Activated effector memory CD4-positive, alpha-beta T cell treated with anti-CD3 and anti-CD28 coated beads, Interleukin-2, amount 50 U/mL, for 16 hours (primary cell): ENCODE measurements around the gene PDLIM5.
"Not testable (repeated sequence)": the region's sequence is repeated elsewhere in the genome, so short reads cannot be mapped to it uniquely, and the experiment has no call there.

Experiments used
- DNase-seq: peaks from one replicate; pipeline ENCODE4 v3.0.0-alpha.2; 2020

The PDLIM5 gene, protein sequence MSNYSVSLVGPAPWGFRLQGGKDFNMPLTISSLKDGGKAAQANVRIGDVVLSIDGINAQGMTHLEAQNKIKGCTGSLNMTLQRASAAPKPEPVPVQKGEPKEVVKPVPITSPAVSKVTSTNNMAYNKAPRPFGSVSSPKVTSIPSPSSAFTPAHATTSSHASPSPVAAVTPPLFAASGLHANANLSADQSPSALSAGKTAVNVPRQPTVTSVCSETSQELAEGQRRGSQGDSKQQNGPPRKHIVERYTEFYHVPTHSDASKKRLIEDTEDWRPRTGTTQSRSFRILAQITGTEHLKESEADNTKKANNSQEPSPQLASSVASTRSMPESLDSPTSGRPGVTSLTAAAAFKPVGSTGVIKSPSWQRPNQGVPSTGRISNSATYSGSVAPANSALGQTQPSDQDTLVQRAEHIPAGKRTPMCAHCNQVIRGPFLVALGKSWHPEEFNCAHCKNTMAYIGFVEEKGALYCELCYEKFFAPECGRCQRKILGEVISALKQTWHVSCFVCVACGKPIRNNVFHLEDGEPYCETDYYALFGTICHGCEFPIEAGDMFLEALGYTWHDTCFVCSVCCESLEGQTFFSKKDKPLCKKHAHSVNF

GRCh38 chr4:94451695-94452475 is at the start of gene PDLIM5:
TSS of gene PDLIM5 (plus strand) at chr4:94451942. CDS start at chr4:94455289, 3,347 bp downstream.
- peak; percentile 95 for DNase-seq

DNA sequence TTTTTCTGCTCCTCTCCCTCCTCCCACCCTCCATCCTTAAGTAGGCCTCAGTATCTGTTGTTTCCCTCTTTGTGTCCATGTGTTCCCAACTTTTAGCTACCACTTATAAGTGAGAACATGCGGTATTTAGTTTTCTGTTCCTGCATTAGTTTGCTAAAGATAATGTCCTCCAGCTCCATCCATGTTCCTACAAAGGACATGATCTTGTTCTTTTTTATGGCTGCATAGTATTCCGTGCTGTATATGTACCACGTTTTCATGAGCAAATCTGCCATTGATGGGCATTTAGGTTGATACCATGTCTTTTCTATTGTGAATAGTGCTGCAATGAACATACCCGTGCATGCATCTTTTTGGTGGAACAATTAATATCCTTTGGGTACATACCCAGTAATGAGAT is 49.3 kb upstream of the PDLIM5 start:
- not testable (repeated sequence) for DNase-seq

DNA sequence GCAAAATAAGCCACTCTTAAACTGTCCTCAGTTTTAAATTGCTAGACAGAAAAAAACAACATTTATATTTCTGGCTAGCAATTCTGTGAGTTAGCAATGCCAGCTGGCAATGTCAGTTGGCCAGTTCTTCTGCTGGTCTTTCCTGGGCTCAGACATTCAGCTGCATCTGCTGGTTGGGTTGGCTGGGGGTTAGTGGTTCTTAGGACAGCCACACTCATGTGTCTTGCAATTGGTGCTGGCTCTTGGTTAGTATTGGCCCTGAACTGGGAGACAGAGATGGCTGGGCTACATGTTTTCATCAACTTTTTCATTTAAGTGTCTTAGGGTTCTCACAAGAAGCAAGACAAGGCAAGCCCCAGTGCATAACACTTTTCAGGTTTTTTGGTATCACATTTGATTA is 48.0 kb upstream of the PDLIM5 start:
- no peak for DNase-seq

GRCh38 chr4:94406668-94407437 is 44.9 kb upstream of the PDLIM5 start:
- DNase-seq: peak; percentile 81

- no peak for DNase-seq
Measured at GRCh38 chr4:94407846-94408245, 43.9 kb upstream of the PDLIM5 start.

DNA sequence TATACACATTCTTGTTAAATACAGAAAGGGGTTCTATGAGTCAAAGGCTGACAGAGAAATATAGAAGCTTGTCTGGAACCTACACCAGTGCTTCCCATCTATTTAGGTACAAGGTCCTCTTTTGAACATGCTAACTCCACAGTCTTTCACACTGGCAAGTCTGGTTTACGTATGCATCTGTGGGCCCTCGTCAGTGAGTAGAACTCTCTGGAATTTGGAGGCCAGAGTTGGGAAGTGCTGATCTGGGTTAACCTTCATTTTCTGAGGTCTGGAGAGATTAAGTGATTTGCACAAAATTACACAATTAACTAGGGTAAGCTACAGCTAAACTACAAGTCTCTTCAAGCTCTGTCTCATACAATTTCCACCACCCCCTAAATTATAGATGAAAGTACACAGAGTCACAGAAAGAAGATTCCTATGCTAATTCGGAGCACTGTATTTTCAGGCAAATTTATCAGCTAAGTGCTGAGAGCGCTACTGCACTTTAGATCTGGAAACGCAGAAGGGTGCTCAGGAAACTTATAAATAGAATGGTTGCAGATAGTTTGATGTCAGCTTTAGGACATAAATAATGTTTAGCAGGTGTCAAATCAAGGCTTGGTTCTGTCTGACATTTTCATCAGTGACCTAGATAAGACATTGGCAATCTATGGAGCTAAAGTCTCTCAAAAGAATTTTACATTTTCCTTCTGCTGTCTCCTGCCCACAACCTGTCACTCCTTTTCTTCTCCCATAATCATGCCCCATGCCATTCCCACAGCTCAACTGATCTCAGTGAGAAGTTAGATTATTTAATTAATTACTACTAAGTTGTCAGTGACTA is 43.0 kb upstream of the PDLIM5 start:
- DNase-seq: no peak

GRCh38 chr4:94409375-94409679 is 42.4 kb upstream of the PDLIM5 start:
- DNase-seq: no peak

GRCh38 chr4:94409962-94410361 is 41.8 kb upstream of the PDLIM5 start:
- no peak for DNase-seq

GRCh38 chr4:94410678-94411206 is 41.0 kb upstream of the PDLIM5 start:
- no peak for DNase-seq

- DNase-seq: no peak
Measured at GRCh38 chr4:94411296-94411695, 40.4 kb upstream of the PDLIM5 start.

- DNase-seq: no peak
Measured at GRCh38 chr4:94412019-94412657, 39.6 kb upstream of the PDLIM5 start.

- no peak for DNase-seq
Measured at GRCh38 chr4:94412658-94413038, 39.1 kb upstream of the PDLIM5 start.

DNA sequence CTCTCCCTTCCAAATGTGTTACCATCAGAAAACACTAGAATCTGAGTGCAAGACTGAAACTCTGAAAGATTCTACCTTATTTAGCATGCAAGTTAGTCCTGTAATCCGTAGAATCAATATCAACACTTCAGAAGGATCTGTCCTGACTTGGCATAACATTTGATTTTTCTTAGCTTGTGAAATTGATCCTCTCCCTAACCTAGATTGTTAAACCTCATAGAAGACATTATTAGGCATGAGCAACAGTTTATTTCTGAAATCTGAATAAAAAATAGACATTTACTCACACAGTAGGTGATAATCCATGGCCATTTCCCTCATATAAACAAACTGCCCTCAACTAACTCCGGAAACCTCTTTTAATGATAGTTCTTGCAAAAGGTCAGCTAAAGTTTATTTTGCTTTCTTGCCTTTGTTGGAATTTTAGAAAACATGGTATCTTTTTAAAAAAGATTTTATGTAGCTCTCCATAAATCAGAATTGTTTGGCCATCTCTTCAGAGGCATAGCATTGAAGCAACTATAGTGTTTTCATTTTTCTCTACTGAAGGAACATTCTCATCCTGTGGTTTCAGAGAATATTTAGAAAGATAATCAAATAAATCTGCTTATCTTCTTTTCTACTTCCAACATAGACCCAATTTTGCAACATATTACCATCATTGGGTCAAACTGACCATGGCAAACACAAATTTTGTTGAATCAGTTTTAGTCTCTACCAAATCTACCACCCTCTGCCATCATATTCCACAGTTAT is 38.5 kb upstream of the PDLIM5 start:
- DNase-seq: no peak

GRCh38 chr4:94414907-94415306 is 36.8 kb upstream of the PDLIM5 start:
- DNase-seq: no peak

- DNase-seq: no peak
Measured at GRCh38 chr4:94415448-94415847, 36.3 kb upstream of the PDLIM5 start.

DNA sequence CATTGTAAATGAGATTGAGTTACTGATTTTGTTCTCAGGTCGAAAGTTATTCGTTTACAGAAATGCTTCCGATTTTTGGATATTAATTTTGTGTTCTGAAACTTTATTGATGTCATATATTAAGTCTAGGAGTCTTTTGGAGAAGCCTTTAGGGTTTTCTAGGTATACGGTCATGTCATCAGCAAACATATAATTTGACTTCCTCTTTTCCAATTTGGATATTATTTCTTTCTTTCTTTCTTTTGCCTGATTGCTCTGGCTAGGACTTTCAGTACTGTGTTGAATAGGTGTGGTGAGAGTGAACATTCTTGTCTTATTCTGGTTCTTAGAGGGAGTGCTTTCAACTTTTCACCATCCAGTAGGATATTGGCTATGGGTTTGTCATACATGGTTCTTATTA is 35.4 kb upstream of the PDLIM5 start:
- no peak for DNase-seq

- no peak for DNase-seq
Measured at GRCh38 chr4:94416981-94417380, 34.8 kb upstream of the PDLIM5 start.

DNA sequence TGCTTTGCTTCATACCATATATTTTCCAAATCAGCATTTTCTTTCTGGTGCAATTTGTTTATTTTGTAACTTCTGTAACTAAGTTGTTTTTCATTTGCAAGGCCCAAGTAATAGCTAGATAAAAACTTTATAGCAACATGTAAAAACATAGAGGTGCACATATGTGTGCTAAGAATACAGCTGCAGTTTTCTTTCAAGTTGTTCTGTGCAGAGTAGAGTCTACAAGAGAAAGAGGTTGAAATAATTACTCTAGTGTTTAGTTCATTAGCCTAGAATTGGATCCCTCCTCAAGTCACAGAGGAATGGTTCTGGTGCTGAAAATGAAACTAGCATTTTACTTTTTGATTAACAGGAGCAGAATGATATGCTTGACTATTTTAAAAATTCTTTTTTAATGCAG is 32.2 kb upstream of the PDLIM5 start:
- DNase-seq: no peak

GRCh38 chr4:94419956-94420355 is 31.8 kb upstream of the PDLIM5 start:
- DNase-seq: no peak

- no peak for DNase-seq
Measured at GRCh38 chr4:94420356-94420755, 31.4 kb upstream of the PDLIM5 start.

- DNase-seq: no peak
Measured at GRCh38 chr4:94426783-94427182, 25.0 kb upstream of the PDLIM5 start.
